ENCODE results near the gene TFEB. TPM values are rescaled to one million over a fixed set of nuclear protein-coding genes. Genes with fewer than 3 reads are reported as not detected.

TFEB gene
- polyA plus RNA-seq, 12 donors: 3.7 to 27.9 (median 6.0) TPM; not detected in 1

DNA sequence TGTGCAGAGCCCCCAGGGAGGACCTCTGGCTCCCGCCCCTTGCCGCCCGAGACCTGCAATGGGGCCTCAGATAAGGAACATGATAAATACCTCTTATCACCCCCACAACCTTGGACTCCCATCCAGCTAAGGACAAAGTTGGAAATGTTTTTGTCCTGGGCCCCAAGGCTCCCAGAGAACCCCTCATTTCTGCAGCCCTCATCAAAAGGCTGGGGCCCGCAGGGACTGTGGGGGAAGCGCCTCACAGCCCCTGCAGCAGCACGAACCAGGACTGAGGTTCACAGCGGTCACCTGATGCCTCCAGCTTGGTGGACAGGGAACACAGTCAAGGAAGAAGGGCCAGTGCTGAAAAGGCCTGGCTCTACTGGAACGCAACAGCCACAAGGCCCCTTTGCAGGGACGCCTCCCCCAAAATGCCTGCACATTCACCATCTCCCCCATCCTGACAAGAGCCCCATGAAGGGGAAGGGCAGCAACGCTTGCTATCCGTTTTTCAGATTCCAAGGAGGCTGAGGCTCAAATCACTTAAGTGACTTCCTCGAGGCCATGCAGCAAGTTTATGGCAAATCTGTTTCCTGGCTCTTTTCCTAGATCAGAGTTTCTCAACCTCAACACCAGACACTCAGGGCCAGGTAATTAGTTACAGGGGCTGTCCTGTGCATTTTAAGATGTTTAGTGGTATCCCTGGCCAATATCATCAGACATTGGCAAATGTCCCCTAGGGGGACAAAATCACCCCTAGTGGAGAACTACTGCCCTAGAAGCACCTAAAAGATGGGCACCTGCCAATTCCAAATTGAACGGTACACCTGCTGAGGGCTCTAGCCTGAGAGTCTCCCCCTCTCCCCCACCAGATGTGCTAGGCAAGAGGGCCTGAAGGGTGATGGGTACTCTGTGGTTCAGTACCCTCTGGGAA lies 10.6 kb downstream of the TFEB start:
- DNase-seq: no peak

DNA sequence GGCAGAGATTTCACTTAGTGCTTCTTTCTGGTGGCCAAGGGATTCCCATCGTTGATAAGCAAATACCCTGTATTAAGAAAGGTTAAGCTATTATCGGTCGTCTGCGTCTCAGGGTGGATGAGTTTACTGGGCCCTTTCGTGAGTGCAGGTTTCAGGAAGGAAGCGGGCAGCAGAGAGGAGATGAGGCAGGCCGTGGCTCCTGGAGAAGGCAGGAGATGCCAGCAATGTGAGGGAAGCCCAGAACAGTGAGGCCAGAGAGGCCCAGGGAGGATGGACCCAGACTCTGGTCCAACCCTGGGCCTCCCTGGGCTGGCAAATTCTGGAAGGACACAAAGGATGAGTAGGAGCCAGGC lies 11.2 kb downstream of the TFEB start:
- DNase-seq: no peak

DNA sequence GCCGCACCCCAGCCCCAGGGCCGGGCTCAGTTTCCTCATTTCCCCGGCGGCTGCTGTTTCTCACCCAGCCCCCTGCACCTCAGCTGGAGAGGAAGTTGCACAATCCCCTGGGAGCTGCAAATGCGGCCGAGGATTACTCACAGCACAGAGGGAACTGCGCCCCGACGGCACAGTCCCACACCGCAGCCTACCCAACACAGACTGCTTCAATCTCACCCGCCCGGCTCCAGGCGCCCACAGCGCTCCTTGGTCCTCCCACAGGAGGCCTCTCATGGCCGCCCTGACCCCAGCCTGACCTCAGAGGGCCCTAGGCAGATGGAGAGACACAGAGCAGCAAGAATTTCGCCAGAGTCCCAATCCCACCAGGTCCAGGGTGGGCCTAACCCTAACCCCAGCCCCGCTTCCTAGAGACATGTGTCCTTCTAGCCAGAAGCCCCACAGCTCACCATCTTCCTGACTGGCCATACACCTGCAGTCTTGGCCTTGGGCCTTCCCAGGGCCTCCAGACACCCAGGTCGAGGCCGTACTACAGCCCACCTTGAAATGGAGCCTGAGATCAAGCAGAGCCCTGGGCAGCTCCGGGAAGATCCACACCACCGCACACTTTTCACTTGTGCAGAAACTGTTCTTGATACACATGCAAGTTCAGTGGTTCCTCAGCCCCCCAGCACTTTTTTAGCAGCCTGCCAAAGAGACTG lies 11.7 kb downstream of the TFEB start:
- DNase-seq: no peak

DNA sequence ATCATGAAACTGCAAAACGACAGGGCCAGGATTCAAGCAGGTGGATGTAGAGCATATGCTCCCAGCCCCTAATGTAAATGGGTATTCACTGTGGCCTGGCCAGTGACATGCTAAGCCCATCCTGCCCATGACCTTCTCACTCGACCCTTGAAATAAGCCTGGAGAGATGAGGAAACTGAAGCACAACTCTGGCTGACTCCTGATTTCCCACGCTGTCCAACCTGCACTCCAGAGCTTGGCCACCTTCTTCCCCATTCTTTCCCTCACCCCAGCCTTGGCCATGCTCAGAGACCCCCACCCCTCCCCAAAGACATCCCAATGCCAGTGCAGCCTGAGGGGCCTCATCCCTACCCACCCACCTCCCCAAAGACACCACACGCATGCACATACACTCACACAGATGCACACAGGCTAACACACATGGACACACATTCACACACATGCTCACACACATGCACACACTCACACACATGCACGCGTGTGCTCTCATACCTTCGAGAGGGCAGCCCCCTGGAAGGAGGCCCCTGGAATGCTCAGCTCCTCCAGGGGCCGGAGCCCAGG lies 12.4 kb downstream of the TFEB start:
- DNase-seq: no peak

DNA sequence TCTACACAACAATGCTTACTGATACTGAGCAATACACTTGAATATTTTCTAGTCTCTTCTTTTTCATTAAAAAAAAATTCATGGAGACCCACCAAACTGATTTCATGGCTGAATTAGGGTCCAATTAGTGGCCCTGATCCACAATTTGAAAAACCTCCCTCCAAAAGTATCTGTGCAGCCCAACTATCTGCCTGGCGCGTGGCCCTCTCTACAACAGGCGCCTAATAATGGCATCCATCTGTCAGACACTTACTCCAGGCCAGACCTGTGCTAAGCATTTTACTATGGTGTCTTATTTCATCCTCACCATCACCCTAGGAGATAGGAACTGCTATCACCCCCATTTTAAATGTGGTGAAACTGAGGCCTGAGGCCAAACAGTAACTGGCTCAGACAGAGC lies 14.0 kb downstream of the TFEB start:
- no peak for DNase-seq

DNA sequence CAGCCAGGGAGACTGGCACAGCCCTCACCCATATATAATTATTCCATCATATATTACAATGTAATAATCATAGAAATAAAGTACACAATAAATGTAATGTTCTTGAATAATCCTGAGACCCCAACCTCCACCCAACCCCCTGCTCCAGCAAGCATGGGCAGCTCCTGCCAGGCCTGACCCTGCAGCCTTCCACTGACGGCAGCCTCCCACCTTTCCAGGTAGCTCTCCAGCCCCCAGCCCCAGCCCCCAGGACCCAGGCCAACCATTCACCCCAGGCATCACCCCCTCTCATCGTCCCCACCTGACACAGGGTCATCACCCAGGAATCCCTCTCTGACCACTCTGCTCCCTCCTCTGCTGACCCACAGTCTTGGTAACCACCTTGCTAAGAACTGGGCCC lies 14.6 kb downstream of the TFEB start:
- DNase-seq: no peak

DNA sequence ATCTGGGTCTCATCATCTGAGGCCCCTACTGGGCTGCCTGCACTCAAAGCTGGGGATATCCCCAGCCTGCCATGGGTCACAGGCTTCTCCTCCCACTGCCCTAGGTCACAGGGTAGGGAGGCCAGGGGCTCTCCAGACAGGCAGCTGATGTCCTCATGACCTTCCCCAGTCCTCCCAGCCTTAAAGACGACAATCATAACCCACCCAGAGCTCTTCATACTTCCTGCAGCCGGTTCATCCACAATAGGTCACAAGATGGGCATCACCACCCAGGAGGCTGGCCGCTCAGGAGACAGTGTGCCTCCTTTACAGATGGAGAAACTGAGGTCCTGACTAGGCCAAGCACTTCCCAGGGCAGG lies 15.2 kb downstream of the TFEB start:
- DNase-seq: no peak

DNA sequence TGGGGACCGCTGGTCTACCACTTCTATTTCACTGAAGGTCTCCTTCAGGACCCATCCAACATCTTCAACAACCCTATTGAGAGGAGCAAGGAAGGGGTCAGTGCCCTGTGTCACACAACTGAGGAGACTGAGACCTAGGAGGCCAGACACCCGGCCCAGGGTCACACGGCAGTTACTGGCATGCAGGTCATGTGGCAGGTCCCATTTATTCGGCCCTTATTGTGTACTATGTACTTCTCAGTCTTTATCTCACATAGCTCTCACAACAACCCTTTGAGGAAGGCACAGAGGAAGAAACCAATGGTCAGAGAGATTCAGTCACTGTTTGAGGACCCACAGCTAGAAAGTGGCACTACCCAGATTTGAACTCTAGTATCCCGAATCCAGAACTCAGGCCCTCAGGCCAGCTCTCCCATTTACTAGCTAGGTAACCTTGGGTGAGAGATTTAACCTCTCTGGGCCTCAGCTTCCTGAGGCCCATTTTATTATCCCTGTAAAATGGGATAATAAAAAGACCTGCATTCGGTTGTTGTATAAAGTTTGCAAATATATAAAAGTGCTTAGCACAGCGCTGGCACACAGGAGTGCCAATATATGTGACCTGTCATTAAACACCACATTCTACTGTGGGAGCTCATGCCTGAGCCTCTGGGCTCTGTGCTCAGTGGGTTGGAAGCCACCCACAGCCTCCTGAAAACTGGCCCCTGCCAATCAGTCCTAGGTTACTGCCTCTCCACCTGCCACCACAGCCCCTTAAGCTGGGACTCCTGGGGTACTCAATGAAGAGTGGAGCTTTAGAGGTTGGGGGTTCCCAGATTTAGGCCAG lies 15.8 kb downstream of the TFEB start:
- no peak for DNase-seq

DNA sequence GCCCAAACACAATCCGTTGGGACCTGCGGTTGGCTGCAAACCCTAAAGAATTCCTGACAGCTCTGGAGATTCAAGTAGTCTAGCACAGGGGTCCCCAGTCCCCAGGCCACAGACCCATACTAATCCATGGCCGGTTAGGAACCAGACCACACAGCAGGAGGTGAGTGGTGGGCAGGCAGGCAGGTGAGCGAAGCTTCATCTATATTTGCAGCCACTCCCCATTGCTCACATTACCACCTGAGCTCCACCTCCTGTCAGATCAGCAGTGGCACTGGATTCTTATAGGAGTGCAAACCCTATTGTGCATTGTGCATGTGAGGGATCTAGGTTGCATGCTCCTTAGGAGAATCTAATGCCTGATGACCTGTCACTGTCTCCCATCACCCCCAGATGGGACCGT lies 16.6 kb downstream of the TFEB start:
- no peak for DNase-seq

DNA sequence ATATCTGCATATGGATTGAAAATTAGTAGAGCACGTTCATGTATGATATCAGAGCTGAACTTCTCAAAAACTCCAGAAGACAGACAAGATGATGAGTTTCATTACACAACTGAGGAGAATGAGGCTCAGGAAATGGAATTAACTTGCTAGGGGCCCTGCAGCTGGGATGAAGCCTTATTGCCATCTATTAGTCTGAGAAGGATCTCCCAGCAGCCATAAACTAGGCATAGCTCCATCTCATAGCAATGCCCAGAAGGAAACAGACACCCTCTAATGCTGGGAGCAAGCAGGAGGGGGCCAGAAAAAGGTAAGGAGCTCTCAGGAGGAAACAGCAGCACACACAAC lies 18.0 kb downstream of the TFEB start:
- no peak for DNase-seq

DNA sequence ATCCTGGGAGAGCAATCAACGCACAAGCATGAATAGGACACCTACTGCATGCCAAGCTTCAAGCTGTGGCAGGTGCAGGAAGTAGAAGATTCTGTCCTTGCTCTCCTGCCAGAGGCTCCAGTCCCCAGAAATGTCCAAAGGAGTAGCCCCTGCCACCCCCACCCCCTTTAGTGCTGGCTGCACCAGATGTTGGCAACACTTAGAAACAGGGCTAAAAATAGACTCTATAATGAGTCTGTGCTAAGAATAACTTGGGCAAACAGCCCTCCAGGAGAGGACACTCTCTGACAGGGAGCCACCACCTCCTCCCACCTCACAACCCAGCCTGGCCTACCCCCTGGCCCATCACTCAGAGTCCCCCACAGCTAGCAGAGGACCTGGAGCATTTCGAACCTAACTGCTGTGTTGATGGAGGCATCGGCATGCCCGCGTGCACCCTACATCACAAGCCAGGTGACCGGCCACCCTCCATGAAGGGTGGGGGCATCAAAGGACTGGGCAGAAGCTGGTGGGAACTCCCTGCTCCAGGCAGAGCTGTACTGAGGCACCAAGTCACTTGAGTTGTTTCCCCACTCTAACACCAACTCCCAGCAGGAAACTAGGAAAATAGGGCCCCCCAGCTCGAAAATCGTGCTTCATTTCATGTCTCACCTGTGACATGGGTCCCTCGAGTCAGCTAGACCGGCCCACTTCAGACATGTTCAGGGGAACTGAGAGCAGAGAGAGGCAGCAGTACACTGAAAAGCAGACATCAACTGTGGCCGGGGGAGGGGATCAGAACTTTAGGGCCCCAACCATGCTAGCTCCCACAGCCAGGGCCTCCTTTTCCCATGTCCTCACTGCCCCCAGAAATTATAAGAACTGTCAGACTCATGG lies 18.7 kb downstream of the TFEB start:
- no peak for DNase-seq

DNA sequence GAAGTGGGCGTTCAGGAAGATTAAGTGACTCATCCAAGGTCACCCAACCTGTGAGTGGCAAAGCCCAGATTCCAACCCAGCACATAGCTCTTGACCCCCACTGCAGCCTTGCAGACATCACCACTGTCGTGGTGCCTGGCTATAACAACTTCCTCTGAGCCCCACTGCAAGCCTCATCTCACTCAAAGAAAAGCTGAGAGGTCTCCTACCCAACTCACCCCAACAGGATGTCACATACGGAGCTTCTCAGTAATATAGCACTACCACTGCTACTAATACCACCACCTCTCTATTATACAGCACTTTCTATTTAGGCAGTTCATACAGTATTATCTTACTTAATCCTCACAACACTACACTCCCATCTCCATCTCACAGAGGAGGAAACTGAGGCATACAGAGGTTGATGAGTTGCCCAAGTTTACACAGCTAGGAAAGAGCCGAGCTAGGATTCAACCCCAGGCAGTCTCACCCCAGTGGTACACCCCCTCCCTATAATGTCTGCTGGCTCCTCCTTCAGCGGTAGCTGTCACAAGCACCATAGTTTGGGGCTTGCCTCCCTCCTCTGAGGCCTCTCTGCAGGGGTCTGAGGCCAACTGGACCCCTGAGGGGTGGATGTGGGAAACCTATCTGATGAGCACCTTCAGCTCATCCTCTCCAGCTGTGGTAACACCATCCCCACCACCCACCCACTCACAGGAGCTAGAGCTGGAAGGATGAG lies 19.5 kb downstream of the TFEB start:
- no peak for DNase-seq

DNA sequence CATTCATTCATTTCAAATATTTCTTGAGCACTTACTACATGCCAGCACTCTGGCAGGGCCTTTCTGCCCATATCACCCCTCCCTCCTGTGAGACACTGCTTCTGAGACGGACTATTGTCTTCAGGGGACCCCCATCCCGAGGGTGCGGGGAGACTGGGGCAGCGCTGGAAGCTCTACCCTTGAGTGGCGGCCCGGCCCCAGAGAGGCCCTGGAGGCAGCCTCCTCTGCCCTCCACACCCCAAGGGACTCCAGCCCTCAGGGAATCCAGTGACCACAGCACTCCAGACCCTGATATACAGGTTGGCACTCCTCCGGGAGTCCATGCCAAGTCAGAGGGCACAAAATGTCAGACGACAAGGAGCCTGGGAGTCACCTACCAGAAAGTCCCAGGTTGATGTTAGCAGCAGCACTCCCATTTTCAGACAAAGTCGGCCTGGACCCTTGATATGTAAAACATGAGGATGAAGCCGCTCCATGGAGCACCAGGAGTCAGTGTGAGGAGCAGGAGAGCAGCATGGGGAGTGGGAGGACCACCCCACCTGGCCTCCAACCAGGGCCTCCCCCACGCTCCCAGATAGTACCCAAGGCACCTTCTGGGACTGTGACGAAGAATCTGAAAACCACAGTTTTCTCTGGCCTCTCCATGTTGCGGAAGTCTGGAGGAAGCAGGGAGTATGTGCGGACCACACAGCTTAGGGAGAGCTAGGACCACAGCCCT lies 20.7 kb downstream of the TFEB start:
- no peak for DNase-seq

DNA sequence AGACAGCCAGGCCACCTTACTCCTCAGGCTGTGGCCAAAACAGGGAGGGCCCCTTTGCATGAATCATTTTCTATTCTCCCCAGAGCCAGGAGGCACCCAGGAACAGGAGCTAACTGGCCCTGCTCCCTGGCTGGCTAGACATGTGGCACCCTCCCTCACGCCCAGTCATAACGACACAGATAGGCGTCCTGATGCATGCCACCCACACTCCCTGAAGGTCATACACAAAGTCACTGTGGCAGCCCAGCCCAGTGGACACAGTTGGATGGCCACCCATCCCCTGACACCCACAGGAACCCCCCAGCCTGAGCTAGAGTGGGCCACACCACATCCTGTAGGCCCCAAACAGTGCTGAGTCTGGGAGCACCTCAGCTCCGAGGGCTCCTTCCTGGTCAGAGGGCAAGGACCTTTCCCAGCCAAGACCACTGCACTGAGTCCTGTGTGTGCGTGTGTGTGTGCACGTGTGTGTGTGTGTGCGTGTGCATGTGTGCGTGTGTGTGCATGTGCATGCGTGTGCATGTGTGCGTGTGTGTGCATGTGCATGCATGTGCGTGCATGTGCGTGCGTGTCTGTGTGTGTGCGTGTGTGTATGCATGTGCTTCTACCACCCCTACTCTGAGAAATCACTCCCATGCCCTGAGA lies 21.6 kb downstream of the TFEB start:
- DNase-seq: no peak

DNA sequence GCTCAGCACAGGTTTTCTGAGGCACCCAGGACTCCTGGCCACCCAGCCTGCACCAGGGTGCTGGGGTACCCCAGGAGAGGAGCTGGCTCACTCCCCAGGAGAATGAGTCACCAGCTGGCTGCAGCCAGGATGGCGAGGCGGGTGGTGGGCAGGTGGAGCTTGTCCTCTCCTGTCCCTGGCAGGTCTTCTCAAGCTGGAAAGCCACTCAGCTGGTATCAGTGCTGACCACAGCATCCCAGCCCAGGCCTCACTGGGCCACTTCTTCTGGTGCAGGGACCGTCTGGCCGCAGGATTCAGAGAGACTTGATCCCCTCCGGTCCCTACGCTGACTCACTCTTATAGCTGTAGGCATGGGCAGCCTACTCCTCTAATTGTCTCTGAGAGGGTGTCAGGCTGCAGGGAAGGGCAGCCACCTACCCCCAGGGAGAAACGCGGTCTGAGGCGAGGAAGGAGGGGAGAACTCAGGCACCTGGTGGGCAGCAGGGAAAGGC lies 22.2 kb downstream of the TFEB start:
- no peak for DNase-seq

DNA sequence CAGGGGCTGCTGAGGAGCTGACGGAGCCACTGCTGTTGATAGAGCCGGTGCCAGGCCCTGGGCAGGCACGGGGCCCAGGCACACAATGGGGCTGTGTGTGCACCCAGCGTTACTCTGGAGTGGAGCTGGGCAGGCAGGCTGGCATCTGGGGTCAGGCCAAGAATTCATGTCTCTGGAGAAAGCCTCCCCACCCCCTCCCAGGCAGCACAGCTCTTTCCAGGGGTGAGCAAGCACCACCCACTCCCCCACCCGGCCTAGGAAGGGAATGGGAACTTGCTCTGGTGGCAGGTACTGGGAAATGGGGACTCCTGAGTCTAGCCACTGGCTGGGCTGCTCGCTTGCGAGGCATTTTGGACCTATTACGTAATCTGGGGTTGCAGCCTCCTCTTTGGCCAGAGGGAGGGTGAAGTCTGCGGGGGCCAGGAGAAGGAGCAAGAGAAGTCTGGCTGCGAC lies 22.7 kb downstream of the TFEB start:
- no peak for DNase-seq

DNA sequence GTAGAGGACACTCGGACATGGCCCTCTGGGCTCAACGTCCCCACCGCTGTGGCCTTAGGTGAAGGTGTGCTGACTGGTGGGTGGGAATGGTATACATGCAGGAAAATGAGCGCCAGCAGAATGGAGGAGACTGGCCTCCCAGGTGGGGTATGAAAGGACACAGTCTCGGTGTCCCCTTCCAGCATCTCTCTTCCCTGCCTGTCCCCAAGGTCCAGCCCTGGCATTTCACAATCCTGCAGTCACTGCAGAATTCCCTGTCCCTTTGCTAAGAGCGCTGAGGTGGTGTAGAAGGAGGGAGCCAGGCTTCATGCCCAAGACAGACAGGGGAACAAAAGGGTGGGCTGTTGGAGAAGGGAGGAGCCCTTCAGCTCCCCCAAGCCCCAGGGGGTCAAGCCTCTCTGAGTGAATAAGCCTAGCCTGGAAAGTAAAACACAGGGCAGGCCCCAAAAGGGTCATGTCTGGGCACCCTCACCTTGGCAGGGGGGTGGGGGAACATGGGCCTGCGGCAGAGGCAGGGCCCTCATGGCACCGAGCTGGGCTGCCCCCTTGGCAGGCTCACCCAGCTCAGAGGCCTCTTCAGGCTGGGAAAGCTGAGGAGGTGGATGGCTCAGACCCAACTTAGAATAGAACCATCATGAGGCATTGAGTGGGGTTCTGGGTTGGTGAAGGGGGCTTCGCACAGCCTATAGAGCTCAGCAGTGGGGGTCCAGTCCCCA lies 23.9 kb downstream of the TFEB start:
- DNase-seq: no peak

DNA sequence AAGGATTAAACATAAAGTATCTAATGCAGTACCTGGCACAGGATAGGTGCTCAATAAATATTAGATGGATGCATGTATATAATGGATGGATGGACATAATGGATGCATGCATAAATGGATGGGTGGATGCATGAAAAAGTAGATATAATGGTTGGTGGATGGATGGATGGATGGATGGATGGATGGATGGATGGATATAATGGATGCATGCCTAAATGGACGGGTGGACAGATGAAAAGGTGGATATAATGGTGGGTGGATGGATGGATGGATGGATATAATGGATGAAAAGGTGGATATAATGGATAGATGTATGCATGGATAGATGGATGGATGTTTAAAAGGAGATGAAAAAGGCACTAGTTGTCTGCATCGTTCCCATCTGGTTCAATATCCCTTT lies 26.0 kb downstream of the TFEB start:
- no peak for DNase-seq

DNA sequence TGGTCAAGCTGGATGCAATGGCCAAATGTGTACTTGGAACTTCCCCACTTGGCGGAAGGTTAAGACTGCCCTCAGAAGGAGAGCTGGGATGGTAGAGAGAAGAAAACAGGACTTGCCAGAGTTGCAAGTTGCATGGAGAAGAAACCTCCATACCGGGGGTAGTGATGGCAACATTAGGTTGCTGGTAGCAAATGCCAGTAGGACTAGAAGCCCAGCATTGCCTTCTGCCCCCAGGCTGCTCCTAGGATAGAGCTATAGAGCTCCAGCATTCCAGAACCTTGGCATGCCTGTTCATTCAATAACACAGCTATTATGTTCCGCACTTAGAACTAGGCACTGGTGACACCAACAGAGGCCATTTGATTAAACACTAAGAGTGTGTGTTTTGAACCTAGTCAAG lies 26.6 kb downstream of the TFEB start:
- DNase-seq: no peak
